Colonic mucosa (tissue), 4 donors: ENCODE data around the gene ZNHIT1. TPM values are rescaled to one million over a fixed set of nuclear protein-coding genes. Genes with fewer than 3 reads are reported as not detected.

Source experiments
- DNase-seq: peaks from one replicate; pipeline ENCODE4 v3.0.0-alpha.2; 2020
- H3K27ac ChIP-seq: fragments of 200-600 bp; one replicate; pipeline ENCODE4 v1.8.0; 2021
- H3K27me3 ChIP-seq: fragments of 200-600 bp; one replicate; pipeline ENCODE4 v1.8.0; 2021
- H3K36me3 ChIP-seq: fragments of 200-600 bp; one replicate; pipeline ENCODE4 v1.8.0; 2021
- H3K4me1 ChIP-seq: fragments of 200-600 bp; one replicate; pipeline ENCODE4 v1.8.0; 2021; ENCODE audit warnings: mild to moderate bottlenecking
- H3K4me3 ChIP-seq: fragments of 200-600 bp; one replicate; pipeline ENCODE4 v1.8.0; 2021
- H3K9ac ChIP-seq, 2 donors: one replicate each; pipeline ENCODE4 v1.7.0; 2013; ENCODE audit warnings: control low read depth in 2 of 2, low read depth in 2 of 2, low read length in 2 of 2
- H3K9me3 ChIP-seq: fragments of 200-600 bp; one replicate; pipeline ENCODE4 v1.8.0; 2021
- intact Hi-C: fragments of 100-400 bp; cut with DNase I; formaldehyde crosslinking; loops from one replicate; pipeline ENCODE4 v1.14.1; 2022
- total RNA-seq, 2 donors: library from RNA; stranded (reverse); fragmentation: NEBNext Ultra II Directional in 1 of 2; extraction: Animal tissue kit (Norgen Biotek cat#: 25700) in 1 of 2; gene quantifications; one replicate each; pipeline ENCODE4 v1.2.1, GENCODE V29; 2021
- TF ChIP-seq, protein P1 (sequence below): fragments of 200-600 bp; IDR thresholded peaks from one replicate; pipeline ENCODE4 v1.8.0; 2022; ENCODE audit warnings: antibody characterized with exemption, mild to moderate bottlenecking
- donor health status: healthy.
- donor health status: DM: no; HTN: no; CAD: no.
- donor health status: DM: no; HTN: no; CAD: no.

The ZNHIT1 gene
- total RNA-seq = 10 to 100 TPM; 85.7 to 98.1 TPM

DNA sequence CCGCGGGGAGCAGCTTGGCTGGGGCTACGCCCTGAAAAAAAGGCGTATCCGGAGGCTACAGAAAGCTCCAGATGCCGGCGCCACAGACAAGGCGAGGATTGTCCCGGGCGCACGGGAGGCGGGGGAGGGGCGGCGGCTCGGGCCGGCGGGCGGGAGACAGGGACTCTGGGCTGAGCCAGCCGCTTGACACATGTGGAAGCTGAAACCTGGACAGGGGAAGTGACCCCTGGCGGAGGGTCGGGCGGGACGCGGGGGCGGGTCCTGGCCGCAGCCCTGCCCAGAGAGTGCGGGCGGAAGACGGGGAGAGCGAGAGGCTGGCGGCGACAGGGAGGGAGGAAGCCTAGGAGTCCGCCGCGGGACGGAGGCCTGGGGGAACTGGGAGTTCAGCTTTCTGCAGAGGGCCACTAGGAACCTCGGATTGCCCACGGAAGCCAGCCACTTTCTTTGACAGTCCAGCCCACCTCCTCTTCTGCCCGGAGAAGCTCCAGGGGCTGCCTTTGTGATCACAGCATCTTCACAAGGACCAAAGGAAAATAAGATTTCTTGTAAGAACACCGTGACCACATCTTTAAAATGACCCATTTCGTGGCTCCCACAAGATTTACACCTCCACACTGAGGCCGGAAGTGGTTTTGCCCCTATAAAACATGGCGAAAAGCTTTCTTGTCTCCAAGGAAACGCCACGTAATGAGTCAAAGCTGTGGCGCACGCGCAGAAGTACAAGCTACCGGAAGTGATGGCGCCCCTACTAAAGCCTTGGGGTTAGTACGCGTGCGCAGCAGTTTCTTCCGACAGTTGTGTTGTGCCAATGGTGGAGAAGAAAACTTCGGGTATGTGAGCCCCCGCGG is at the start of gene ZNHIT1, which contains the start of gene PLOD3:
Gene ZNHIT1, plus strand, starts transcription at position 778 of the 848 bp plus-strand sequence. Its CDS starts 31 bp downstream, at position 809.
Gene PLOD3, minus strand, starts transcription at position 194 of the 848 bp plus-strand sequence. CDS start 307 bp downstream, outside the sequence.
- Histone ChIP-seq H3K4me3 (peak within 1 kb of the TSS; percentile 77), H3K9ac (peak within 1 kb of the TSS; percentile 89), H3K4me1 (peaks cover 5% of the 10 kb centered on the region), H3K27ac (peak within 1 kb of the TSS; percentile 97), H3K36me3 (no peaks in the 10 kb centered on the region), H3K27me3 (no peaks in the 10 kb centered on the region), H3K9me3 (no peaks in the 10 kb centered on the region)
- intact Hi-C loops = no loop called here
- TF ChIP-seq, protein P1, sequence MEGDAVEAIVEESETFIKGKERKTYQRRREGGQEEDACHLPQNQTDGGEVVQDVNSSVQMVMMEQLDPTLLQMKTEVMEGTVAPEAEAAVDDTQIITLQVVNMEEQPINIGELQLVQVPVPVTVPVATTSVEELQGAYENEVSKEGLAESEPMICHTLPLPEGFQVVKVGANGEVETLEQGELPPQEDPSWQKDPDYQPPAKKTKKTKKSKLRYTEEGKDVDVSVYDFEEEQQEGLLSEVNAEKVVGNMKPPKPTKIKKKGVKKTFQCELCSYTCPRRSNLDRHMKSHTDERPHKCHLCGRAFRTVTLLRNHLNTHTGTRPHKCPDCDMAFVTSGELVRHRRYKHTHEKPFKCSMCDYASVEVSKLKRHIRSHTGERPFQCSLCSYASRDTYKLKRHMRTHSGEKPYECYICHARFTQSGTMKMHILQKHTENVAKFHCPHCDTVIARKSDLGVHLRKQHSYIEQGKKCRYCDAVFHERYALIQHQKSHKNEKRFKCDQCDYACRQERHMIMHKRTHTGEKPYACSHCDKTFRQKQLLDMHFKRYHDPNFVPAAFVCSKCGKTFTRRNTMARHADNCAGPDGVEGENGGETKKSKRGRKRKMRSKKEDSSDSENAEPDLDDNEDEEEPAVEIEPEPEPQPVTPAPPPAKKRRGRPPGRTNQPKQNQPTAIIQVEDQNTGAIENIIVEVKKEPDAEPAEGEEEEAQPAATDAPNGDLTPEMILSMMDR = no peak
- DNase-seq = peak; percentile 97

DNA sequence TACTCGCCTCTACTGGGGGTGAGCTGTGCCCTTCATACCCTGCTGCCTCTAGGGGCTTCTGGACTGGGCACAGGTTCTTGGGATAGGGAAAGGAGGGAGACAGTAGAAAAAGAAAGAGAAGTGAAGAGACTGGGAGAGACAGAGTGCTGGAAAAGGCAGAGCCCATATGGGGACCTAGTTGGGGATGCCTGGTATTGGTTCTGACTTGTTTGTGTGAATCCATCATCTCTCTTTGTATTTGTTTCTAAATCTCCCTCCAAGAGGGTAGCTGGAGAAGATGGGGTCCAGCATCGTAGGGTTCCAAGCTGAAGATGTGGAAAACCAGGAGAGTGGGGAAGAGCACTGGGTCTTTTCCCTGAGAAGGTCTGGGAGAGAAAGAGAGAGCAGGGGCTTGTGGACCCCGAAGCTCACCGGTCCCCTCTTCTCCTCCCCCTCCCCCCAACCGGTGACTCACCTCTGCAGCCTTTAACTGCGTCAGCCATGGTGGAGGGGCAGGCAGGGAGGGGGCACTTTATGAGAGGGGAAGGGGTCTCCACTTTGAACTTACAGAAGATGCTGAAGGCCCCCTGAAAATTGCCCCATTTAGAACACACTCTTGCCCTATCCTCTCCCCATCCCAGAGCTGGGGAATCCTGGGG is 49.4 kb upstream of the ZNHIT1 start:
- Histone ChIP-seq H3K27ac (no peak overlapping the region), H3K27me3 (peaks cover 97% of the 10 kb centered on the region), H3K4me1 (peaks cover 27% of the 10 kb centered on the region), H3K9me3 (no peaks in the 10 kb centered on the region), H3K9ac (no peak overlapping the region), H3K4me3 (no peak overlapping the region), H3K36me3 (no peaks in the 10 kb centered on the region)
- intact Hi-C loops = no loop called here
- TF ChIP-seq, protein P1 = no peak
- no peak for DNase-seq

DNA sequence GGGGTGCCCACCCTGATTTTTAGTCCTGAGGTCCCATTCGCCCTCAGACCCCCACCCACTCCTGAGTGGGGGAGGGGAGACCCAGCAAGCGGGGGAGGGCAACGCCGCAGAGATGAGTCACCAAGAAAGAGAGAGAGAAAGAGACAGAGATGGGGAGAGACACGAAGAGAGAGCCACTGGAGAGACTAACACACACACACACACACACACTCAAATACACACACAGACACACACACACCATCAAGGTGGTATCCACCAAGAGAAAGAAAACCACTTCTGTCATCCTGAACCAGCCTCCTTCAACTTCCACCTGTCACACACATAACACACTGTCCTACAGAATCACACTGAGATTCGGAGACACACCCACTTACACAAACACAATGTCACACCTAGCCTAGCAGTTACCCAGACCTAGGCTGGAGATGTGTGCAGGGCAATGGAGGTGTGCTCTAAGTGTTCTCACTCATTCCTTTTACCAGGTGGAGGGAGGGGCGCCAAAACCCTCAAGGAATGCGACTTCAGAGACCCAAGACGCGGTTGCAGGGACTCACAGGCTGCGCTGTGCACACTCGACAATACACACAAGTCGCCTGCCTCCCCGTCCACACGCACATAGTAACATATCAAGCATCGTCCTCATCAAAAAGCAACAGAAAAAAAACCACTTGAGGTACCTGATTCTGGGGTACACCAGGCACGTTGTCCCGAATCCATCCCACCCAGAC is 48.7 kb upstream of the ZNHIT1 start:
- Histone ChIP-seq H3K27ac (no peak overlapping the region), H3K36me3 (no peaks in the 10 kb centered on the region), H3K4me1 (peaks cover 24% of the 10 kb centered on the region), H3K9ac (peak overlapping the region in 1 of 2 donors; percentile 12), H3K27me3 (peaks cover 96% of the 10 kb centered on the region), H3K9me3 (no peaks in the 10 kb centered on the region), H3K4me3 (no peak overlapping the region)
- no peak for DNase-seq
- TF ChIP-seq, protein P1 = no peak
- intact Hi-C loops = no loop called here

DNA sequence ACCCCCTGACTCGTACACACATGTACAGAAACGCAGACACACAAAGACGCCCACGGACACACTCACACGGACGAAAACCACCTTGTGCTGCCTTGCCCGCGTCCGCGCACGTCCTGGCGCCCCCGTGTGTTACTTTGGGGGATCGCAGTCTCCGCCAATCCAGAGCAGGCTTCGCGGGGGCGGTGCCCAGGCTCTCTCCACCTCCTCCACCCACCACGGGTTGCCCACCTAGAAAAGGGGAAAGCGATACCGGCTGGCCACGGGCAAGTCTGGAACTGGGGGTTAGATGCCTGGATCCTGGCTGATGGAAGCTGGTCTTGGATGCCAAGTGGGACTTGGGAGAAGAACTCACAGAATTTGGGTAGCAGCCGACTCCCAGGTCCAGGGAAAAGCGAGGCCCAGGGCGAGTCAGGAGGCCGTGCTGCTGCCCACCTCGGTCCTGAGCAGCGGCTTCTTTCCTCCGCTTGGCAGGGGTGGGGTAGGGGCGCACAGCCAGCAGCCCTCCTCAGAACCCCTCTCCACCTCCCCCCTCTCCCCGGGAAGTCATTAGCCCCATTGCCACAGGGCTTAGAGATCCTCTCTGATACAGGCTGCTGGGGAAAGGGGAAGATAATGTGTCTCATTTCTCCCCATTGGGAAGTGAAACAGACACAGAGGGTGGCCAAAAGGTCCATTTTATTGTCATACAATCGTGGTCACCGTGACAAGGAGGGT is 48.0 kb upstream of the ZNHIT1 start:
- TF ChIP-seq, protein P1 = peak; percentile 91
- Histone ChIP-seq H3K4me1 (peaks cover 19% of the 10 kb centered on the region), H3K27me3 (peaks cover 88% of the 10 kb centered on the region), H3K9ac (no peak overlapping the region), H3K27ac (no peak overlapping the region), H3K9me3 (no peaks in the 10 kb centered on the region), H3K4me3 (no peak overlapping the region), H3K36me3 (no peaks in the 10 kb centered on the region)
- DNase-seq = peak; percentile 81
- intact Hi-C loops = loop anchor here (2.0 kb wide), 1 partner anchor 23 kb away; no protein-coding TSS in a partner anchor
